GM12875 (cell line): ENCODE data around the gene CLK4.
A peak's percentile ranks its signal among the peaks of the same experiment; 100 is the strongest.

Experiments used
- H3K4me3 ChIP-seq: one replicate; pipeline ENCODE4 v1.5.1; 2011; ENCODE audit warnings: low read depth, low read length, control low read depth
- CTCF ChIP-seq: IDR thresholded peaks from 2 replicates; pipeline ENCODE4 v1.5.1; 2011; ENCODE audit warnings: low read depth, mild to moderate bottlenecking, control low read depth, inconsistent platforms, low read length, moderate library complexity, borderline replicate concordance; ENCODE audit not compliant: insufficient read depth

The CLK4 gene

GRCh38 chr5:178626484-178627258 lies at the start of gene CLK4:
Gene CLK4, minus strand, starts transcription at chr5:178627050. Its CDS starts 3,634 bp downstream, at chr5:178623416.
- TF ChIP-seq CTCF: no peak
- peak within 1 kb of the TSS; percentile 89 for H3K4me3 ChIP-seq

- TF ChIP-seq CTCF: no peak
- H3K4me3 ChIP-seq: no peak overlapping the region
Measured at GRCh38 chr5:178675922-178676321, 49.1 kb upstream of the CLK4 start.

GRCh38 chr5:178674334-178674733 lies 47.5 kb upstream of the CLK4 start:
- no peak overlapping the region for H3K4me3 ChIP-seq
- no peak for TF ChIP-seq CTCF

GRCh38 chr5:178673801-178674295 lies 47.0 kb upstream of the CLK4 start:
- no peak overlapping the region for H3K4me3 ChIP-seq
- no peak for TF ChIP-seq CTCF

GRCh38 chr5:178672630-178673029 lies 45.8 kb upstream of the CLK4 start:
- no peak overlapping the region for H3K4me3 ChIP-seq
- no peak for TF ChIP-seq CTCF

GRCh38 chr5:178671602-178672144 lies 44.8 kb upstream of the CLK4 start:
- H3K4me3 ChIP-seq: no peak overlapping the region
- TF ChIP-seq CTCF: no peak
